H1 (cell line): ENCODE results near the gene DCDC2. TPM values are rescaled to one million over a fixed set of nuclear protein-coding genes. Genes with fewer than 3 reads are reported as not detected.

Source experiments
- CTCF ChIA-PET: fragments of 300-600 bp; sonication (Branson Sonifier 250); formaldehyde crosslinking; loops from one replicate; lab custom pipeline; 2021; ENCODE audit not compliant: partially characterized antibody; lab: Charles Lee
- POLR2A ChIA-PET: fragments of 300-600 bp; sonication (Branson Sonifier 250); formaldehyde crosslinking; loops from one replicate; lab custom pipeline; 2021; ENCODE audit warnings: inconsistent platforms; ENCODE audit not compliant: partially characterized antibody; lab: Charles Lee
- DNase-seq, 2 experiments: peaks; one replicate each; pipeline versions ENCODE4 v3.0.0 to v3.0.0-alpha.2; 2010 to 2022; ENCODE audit warnings: low spot score in 2 of 2, low read depth in 1 of 2, mixed read lengths in 1 of 2
- FAIRE-seq: peaks from 2 replicates; lab custom pipeline; 2011; peaks lifted over from hg19 to GRCh38; lab: Jason Lieb, UNC
- H2AFZ ChIP-seq: 2 replicates; pipeline ENCODE4 v1.8.1; 2012; ENCODE audit warnings: low read length, inconsistent platforms
- H2AK5ac ChIP-seq: 2 replicates; pipeline ENCODE4 v1.6.1; 2013; ENCODE audit warnings: low read depth, low read length
- H2BK120ac ChIP-seq: replicated peaks from 2 replicates; pipeline ENCODE3; 2013; ENCODE audit warnings: low read depth, low read length, inconsistent platforms
- H2BK12ac ChIP-seq: 2 replicates; pipeline ENCODE4 v1.6.1; 2013; ENCODE audit warnings: low read depth, low read length
- H2BK15ac ChIP-seq: 2 replicates; pipeline ENCODE4 v1.6.1; 2013; ENCODE audit warnings: low read length
- H2BK20ac ChIP-seq: 2 replicates; pipeline ENCODE4 v1.6.1; 2013; ENCODE audit warnings: low read length
- H2BK5ac ChIP-seq: 2 replicates; pipeline ENCODE4 v1.6.1; 2013; ENCODE audit warnings: low read depth, low read length
- H3K14ac ChIP-seq: 2 replicates; pipeline ENCODE4 v1.6.1; 2013; ENCODE audit warnings: inconsistent platforms; ENCODE audit not compliant: insufficient read length
- H3K18ac ChIP-seq: 2 replicates; pipeline ENCODE4 v1.6.1; 2013; ENCODE audit warnings: low read length; ENCODE audit errors: extremely low read depth
- H3K23ac ChIP-seq: 2 replicates; pipeline ENCODE4 v1.6.1; 2013; ENCODE audit warnings: inconsistent platforms; ENCODE audit not compliant: insufficient read length
- H3K23me2 ChIP-seq: 2 replicates; pipeline ENCODE4 v1.6.1; 2013; ENCODE audit warnings: low read depth, low read length
- H3K27ac ChIP-seq: 2 replicates; pipeline ENCODE4 v1.6.1; 2011; ENCODE audit warnings: low read depth, low read length, inconsistent platforms
- H3K27me3 ChIP-seq, 4 experiments: replicated peaks in 1 of 4; 1 replicate in 1 of 4; 2 replicates in 3 of 4; pipeline versions ENCODE4 v1.6.1 to v1.8.1; 2011 to 2013; ENCODE audit warnings: low read length in 3 of 4, mild to moderate bottlenecking in 3 of 4, inconsistent platforms in 2 of 4, mixed read lengths in 2 of 4, moderate library complexity in 1 of 4; ENCODE audit not compliant: control insufficient read depth in 3 of 4, insufficient read depth in 3 of 4; ENCODE audit errors: extremely low read depth in 1 of 4
- H3K36me3 ChIP-seq, 4 experiments: 2 replicates each; pipeline versions ENCODE4 v1.6.1 to v1.8.1; 2011 to 2013; ENCODE audit warnings: mild to moderate bottlenecking in 4 of 4, low read length in 3 of 4, moderate library complexity in 2 of 4, control low read depth in 1 of 4, inconsistent platforms in 1 of 4; ENCODE audit not compliant: insufficient read depth in 4 of 4, control insufficient read depth in 2 of 4
- H3K4ac ChIP-seq: replicated peaks from 2 replicates; pipeline ENCODE3; 2013; ENCODE audit warnings: low read length, low read depth, mixed read lengths, inconsistent platforms; ENCODE audit not compliant: insufficient read length
- H3K4me1 ChIP-seq, 4 experiments: replicated peaks in 1 of 4; 1 replicate in 1 of 4; 2 replicates in 3 of 4; pipeline versions ENCODE4 v1.6.1 to v1.8.1; 2011 to 2013; ENCODE audit warnings: low read length in 3 of 4, inconsistent platforms in 2 of 4, mixed read lengths in 1 of 4; ENCODE audit not compliant: insufficient read depth in 4 of 4, control insufficient read depth in 3 of 4
- H3K4me2 ChIP-seq, 2 experiments: 2 replicates each; pipeline versions ENCODE4 v1.6.1 to v1.8.1; 2011 to 2013; ENCODE audit warnings: low read depth in 2 of 2, low read length in 2 of 2, control low read depth in 1 of 2, inconsistent platforms in 1 of 2, mild to moderate bottlenecking in 1 of 2; ENCODE audit not compliant: insufficient read depth in 1 of 2
- H3K4me3 ChIP-seq, 4 experiments: fragments of 200-600, 300-600 bp in 1 of 4; sonication (generic), shearing (Covaris generic), sonication (Bioruptor Twin) in 1 of 4; 2 replicates each; pipeline versions ENCODE4 v1.5.1 to v1.8.1; 2011 to 2016; ENCODE audit warnings: low read length in 4 of 4, low read depth in 3 of 4, control low read depth in 2 of 4, inconsistent platforms in 2 of 4, mild to moderate bottlenecking in 2 of 4, mixed read lengths in 1 of 4, moderate library complexity in 1 of 4; ENCODE audit not compliant: insufficient read depth in 2 of 4; ENCODE audit errors: extremely low read depth in 1 of 4
- H3K56ac ChIP-seq: replicated peaks from 2 replicates; pipeline ENCODE3; 2013; ENCODE audit warnings: low read depth, mild to moderate bottlenecking, mixed read lengths, low read length, inconsistent platforms; ENCODE audit not compliant: insufficient read length
- H3K79me1 ChIP-seq: 2 replicates; pipeline ENCODE4 v1.6.1; 2013; ENCODE audit warnings: low read depth, low read length, control low read depth
- H3K79me2 ChIP-seq, 2 experiments: 2 replicates each; pipeline versions ENCODE4 v1.6.1 to v1.8.1; 2012 to 2013; ENCODE audit warnings: low read length in 2 of 2, mild to moderate bottlenecking in 2 of 2, inconsistent platforms in 1 of 2; ENCODE audit not compliant: insufficient read depth in 2 of 2, control insufficient read depth in 1 of 2
- H3K9ac ChIP-seq, 4 experiments: replicated peaks in 1 of 4; 1 replicate in 1 of 4; 2 replicates in 3 of 4; pipeline versions ENCODE4 v1.6.1 to v1.8.1; 2011 to 2013; ENCODE audit warnings: low read depth in 3 of 4, low read length in 3 of 4, control low read depth in 2 of 4, mild to moderate bottlenecking in 2 of 4, moderate library complexity in 2 of 4, inconsistent platforms in 1 of 4; ENCODE audit errors: extremely low read depth in 1 of 4
- H3K9me3 ChIP-seq, 2 experiments: 2 replicates each; pipeline versions ENCODE4 v1.6.1 to v1.8.1; 2012 to 2013; ENCODE audit warnings: mild to moderate bottlenecking in 2 of 2, moderate library complexity in 2 of 2, control low read depth in 1 of 2, inconsistent platforms in 1 of 2, low read depth in 1 of 2, low read length in 1 of 2, mixed read lengths in 1 of 2; ENCODE audit not compliant: insufficient read depth in 2 of 2
- H4K20me1 ChIP-seq, 2 experiments: replicated peaks in 1 of 2; 2 replicates each; pipeline versions ENCODE3 to v1.8.1; 2011 to 2013; ENCODE audit warnings: inconsistent platforms in 2 of 2, low read length in 2 of 2, mild to moderate bottlenecking in 1 of 2; ENCODE audit not compliant: insufficient read depth in 2 of 2, control insufficient read depth in 1 of 2
- H4K5ac ChIP-seq: 2 replicates; pipeline ENCODE4 v1.6.1; 2013; ENCODE audit warnings: low read length, low read depth, mixed read lengths, inconsistent platforms; ENCODE audit not compliant: insufficient read length
- H4K8ac ChIP-seq: 2 replicates; pipeline ENCODE4 v1.8.0; 2013; ENCODE audit warnings: mild to moderate bottlenecking, moderate library complexity, low read length, inconsistent platforms; ENCODE audit not compliant: insufficient read depth; ENCODE audit errors: extremely low read depth
- H4K91ac ChIP-seq: replicated peaks from 2 replicates; pipeline ENCODE3; 2013; ENCODE audit warnings: low read length, mixed read lengths, inconsistent platforms; ENCODE audit not compliant: insufficient read length
- KDM4A ChIP-seq: IDR thresholded peaks from one replicate; pipeline ENCODE4 v1.7.1; 2012; ENCODE audit warnings: low read depth, mild to moderate bottlenecking, moderate library complexity, low read length, inconsistent platforms; ENCODE audit not compliant: severe bottlenecking
- TCF12 ChIP-seq: IDR thresholded peaks from 2 replicates; pipeline ENCODE4 v1.6.1; 2011; ENCODE audit warnings: low read depth, mild to moderate bottlenecking, low read length
- WGBS, 2 experiments: shearing (Covaris generic) in 1 of 2; methylation state at CpG; one replicate each; pipeline versions ENCODE4 v1.1.6 to v1.1.7; 2013 to 2015; ENCODE audit warnings: low lambda C conversion rate in 2 of 2, mixed read lengths in 2 of 2, inconsistent platforms in 1 of 2, low coverage in 1 of 2, missing lambda C conversion rate in 1 of 2; ENCODE audit not compliant: insufficient replicate concordance in 2 of 2, insufficient coverage in 1 of 2, insufficient read length in 1 of 2; ENCODE audit errors: extremely low coverage in 1 of 2, missing lambda C conversion rate in 1 of 2; 5-methylcytosine and 5-hydroxymethylcytosine counted together
- polyA plus RNA-seq, 7 experiments: library from polyadenylated mRNA; depleted of rRNA in 3 of 7; stranded (reverse) in 5 of 7; unstranded in 2 of 7; fragments of >200 nt in 5 of 7; fragments of 200-250 nt in 2 of 7; gene quantifications; 1 replicate in 5 of 7; 2 replicates in 1 of 7; 4 replicates in 1 of 7; pipeline versions ENCODE4 v1.2.1 to v1.2.3, GENCODE V29; 2011 to 2013; ENCODE audit warnings: missing spikeins in 2 of 7, mixed read lengths in 2 of 7
- total RNA-seq: library from RNA; stranded (reverse); fragmentation: NEBNext Ultra II Directional; extraction: Animal tissue kit (Norgen Biotek cat#: 25700); gene quantifications from 2 replicates; pipeline ENCODE4 v1.2.1, GENCODE V29; 2021
- TF ChIP-seq, protein P1 (sequence below), 3 experiments: IDR thresholded peaks; 1 replicate in 2 of 3; 2 replicates in 1 of 3; pipeline versions ENCODE4 v1.5.1 to v1.6.1; 2011; ENCODE audit warnings: low read length in 3 of 3, mild to moderate bottlenecking in 3 of 3, inconsistent platforms in 2 of 3, low read depth in 1 of 3, moderate library complexity in 1 of 3; ENCODE audit not compliant: insufficient read depth in 1 of 3; ENCODE audit errors: control extremely low read depth in 1 of 3

The DCDC2 gene
- total and polyA plus RNA-seq, 2 of the 8 experiments (the other 6 are each of a cell fraction or from before 2014, with no cell fraction given) = 0.03 to 0.15 TPM

GRCh38 chr6:24274441-24275083 lies 83.3 kb downstream of the DCDC2 start:
- Histone ChIP-seq H4K5ac (no peak overlapping the region), H4K91ac (no peak overlapping the region), H3K79me2 (no peaks in the 10 kb centered on the region), H3K4me1 (no peaks in the 10 kb centered on the region), H2BK15ac (no peak overlapping the region), H2BK5ac (no peak overlapping the region), H3K27me3 (no peaks in the 10 kb centered on the region), H3K4me2 (no peak overlapping the region), H3K23me2 (no peaks in the 10 kb centered on the region), H3K18ac (no peak overlapping the region), H3K4ac (no peak overlapping the region), H3K36me3 (no peaks in the 10 kb centered on the region), H3K79me1 (no peaks in the 10 kb centered on the region; the same call in 1 of the 2 replicates), H3K4me3 (no peak overlapping the region), H2BK20ac (no peak overlapping the region), H2AFZ (no peak overlapping the region), H2AK5ac (no peak overlapping the region), H3K9me3 (no peaks in the 10 kb centered on the region), H3K9ac (no peak overlapping the region), H4K8ac (no peak overlapping the region), H3K56ac (no peak overlapping the region), H3K27ac (no peak overlapping the region), H2BK120ac (no peak overlapping the region), H3K14ac (no peak overlapping the region), H2BK12ac (no peak overlapping the region), H4K20me1 (no peaks in the 10 kb centered on the region), H3K23ac (no peak overlapping the region)
- 0% methylated on average over 1 of the region's 1 CpG; no CpG with 5 or more reads in 1 of the 2 experiments for WGBS, 2 experiments
- no peak for DNase-seq
- ChIA-PET CTCF (interaction anchor here (0.6 to 3.3 kb wide), 29 partner anchors 9 to 1156 kb away, joined by 3 to 27 read pairs (median 4); no protein-coding TSS in a partner anchor), POLR2A (no interaction called here)
- FAIRE-seq = no peak
- no peak for TF ChIP-seq KDM4A
- TF ChIP-seq, protein P1, sequence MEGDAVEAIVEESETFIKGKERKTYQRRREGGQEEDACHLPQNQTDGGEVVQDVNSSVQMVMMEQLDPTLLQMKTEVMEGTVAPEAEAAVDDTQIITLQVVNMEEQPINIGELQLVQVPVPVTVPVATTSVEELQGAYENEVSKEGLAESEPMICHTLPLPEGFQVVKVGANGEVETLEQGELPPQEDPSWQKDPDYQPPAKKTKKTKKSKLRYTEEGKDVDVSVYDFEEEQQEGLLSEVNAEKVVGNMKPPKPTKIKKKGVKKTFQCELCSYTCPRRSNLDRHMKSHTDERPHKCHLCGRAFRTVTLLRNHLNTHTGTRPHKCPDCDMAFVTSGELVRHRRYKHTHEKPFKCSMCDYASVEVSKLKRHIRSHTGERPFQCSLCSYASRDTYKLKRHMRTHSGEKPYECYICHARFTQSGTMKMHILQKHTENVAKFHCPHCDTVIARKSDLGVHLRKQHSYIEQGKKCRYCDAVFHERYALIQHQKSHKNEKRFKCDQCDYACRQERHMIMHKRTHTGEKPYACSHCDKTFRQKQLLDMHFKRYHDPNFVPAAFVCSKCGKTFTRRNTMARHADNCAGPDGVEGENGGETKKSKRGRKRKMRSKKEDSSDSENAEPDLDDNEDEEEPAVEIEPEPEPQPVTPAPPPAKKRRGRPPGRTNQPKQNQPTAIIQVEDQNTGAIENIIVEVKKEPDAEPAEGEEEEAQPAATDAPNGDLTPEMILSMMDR (IDR thresholded peaks at IDR 0.05; ENCODE audit: control extremely low read depth in 1 of 3, insufficient read depth in 1 of 3, low read depth in 1 of 3, low read length in 3 of 3) = peak in 2 of 3 experiments; percentile 19 to 35; a peak in 2 of 4 replicates
- no peak for TF ChIP-seq TCF12
